CD4-positive, alpha-beta T cell (primary cell): Measurements from ENCODE around the gene CSPG4. TPM values are rescaled to one million over a fixed set of nuclear protein-coding genes. Genes with fewer than 3 reads are reported as not detected.

Experiments used
- ATAC-seq: fragments of 200-7000 bp; cut with Tn5 transposase; one replicate; pipeline ENCODE4 v1.10.0; 2022; ENCODE audit warnings: mild to moderate bottlenecking; ENCODE audit not compliant: poor library complexity
- CTCF ChIA-PET: fragments of 350-600 bp; sonication (Branson Sonifier 250); formaldehyde crosslinking; loops from one replicate; lab custom pipeline; 2021; ENCODE audit warnings: antibody characterized with exemption, inconsistent platforms; lab: Charles Lee
- POLR2A ChIA-PET: fragments of 350-600 bp; sonication (Branson Sonifier 250); formaldehyde crosslinking; loops from one replicate; lab custom pipeline; 2021; ENCODE audit warnings: antibody characterized with exemption, inconsistent platforms; lab: Charles Lee
- DNase-seq, 14 experiments: peaks; one replicate each; pipeline ENCODE4 v3.0.0-alpha.2; 2013 to 2020; ENCODE audit warnings: mixed read lengths in 2 of 14
- H3K27ac ChIP-seq, 2 donors: one replicate each; pipeline versions ENCODE4 v1.5.1 to v1.7.0; 2013; ENCODE audit warnings: low read length in 2 of 2, low read depth in 1 of 2, mild to moderate bottlenecking in 1 of 2
- H3K27me3 ChIP-seq, 2 experiments: 1 replicate in 1 of 2; 2 replicates in 1 of 2; pipeline versions ENCODE4 v1.6.1 to v1.7.0; 2013; ENCODE audit warnings: low read length in 2 of 2, control low read depth in 1 of 2, mild to moderate bottlenecking in 1 of 2, moderate library complexity in 1 of 2; ENCODE audit not compliant: insufficient read depth in 2 of 2, control insufficient read depth in 1 of 2
- H3K36me3 ChIP-seq: one replicate; pipeline ENCODE4 v1.6.1; 2013; ENCODE audit warnings: low read length, control low read depth; ENCODE audit not compliant: insufficient read depth
- H3K4me1 ChIP-seq: one replicate; pipeline ENCODE4 v1.6.1; 2013; ENCODE audit warnings: low read length, control low read depth; ENCODE audit not compliant: insufficient read depth
- H3K4me3 ChIP-seq: one replicate; pipeline ENCODE4 v1.5.1; 2013; ENCODE audit warnings: mild to moderate bottlenecking, low read length, moderate library complexity
- H3K9me3 ChIP-seq, 2 experiments: 1 replicate in 1 of 2; 2 replicates in 1 of 2; pipeline versions ENCODE4 v1.6.1 to v1.7.0; 2013; ENCODE audit warnings: low read length in 2 of 2, mild to moderate bottlenecking in 2 of 2, control low read depth in 1 of 2, moderate library complexity in 1 of 2; ENCODE audit not compliant: control insufficient read depth in 1 of 2, insufficient read depth in 1 of 2
- H3K27ac Mint-ChIP-seq: one replicate; pipeline ENCODE4 v1.8.0; 2020; ENCODE audit warnings: mixed read lengths
- H3K27me3 Mint-ChIP-seq: one replicate; pipeline ENCODE4 v1.8.0; 2021; ENCODE audit warnings: mixed read lengths
- H3K36me3 Mint-ChIP-seq: one replicate; pipeline ENCODE4 v1.8.0; 2021; ENCODE audit warnings: low read depth, mixed read lengths
- H3K4me1 Mint-ChIP-seq: one replicate; pipeline ENCODE4 v1.8.0; 2021; ENCODE audit warnings: low read depth, mixed read lengths
- H3K4me3 Mint-ChIP-seq: one replicate; pipeline ENCODE4 v1.8.0; 2020; ENCODE audit warnings: mild to moderate bottlenecking, mixed read lengths
- H3K9me3 Mint-ChIP-seq: one replicate; pipeline ENCODE4 v1.8.0; 2020; ENCODE audit warnings: mixed read lengths
- intact Hi-C, 2 experiments: fragments of 100-400 bp; cut with DNase I in 1 of 2; cut with micrococcal nuclease in 1 of 2; formaldehyde crosslinking; loops; one replicate each; pipeline versions ENCODE4 v1.15.1 to v1.9.0; 2023 to 2025; cut with DNase I, micrococcal nuclease
- total RNA-seq, 174 experiments: library from RNA in 2 of 174; stranded (reverse) in 2 of 174; gene quantifications; one replicate each; pipeline ENCODE4 v1.2.3 and lab custom pipeline; 2021 to 2026
- TF ChIP-seq, protein P1 (sequence below): fragments of 200-600 bp; IDR thresholded peaks from one replicate; pipeline ENCODE4 v1.8.0; 2022; ENCODE audit warnings: antibody characterized with exemption, mild to moderate bottlenecking

The CSPG4 gene
- total RNA-seq, 2 experiments from 2014 or later: not detected

DNA sequence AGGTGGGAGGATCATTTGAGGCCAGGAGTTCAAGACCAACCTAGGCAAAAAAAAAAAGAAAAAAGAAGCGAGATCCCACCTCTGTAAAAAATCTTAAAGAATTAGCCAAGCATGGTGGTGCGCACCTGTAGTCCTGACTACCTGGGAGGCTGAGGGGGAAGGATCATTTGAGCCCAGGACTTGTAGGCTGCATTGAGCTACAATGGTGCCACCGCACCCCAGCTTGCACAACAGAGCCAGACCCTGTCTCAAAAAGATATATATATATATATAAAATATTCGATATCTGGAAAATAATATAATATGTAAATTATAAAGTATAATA, 71.5 kb downstream of the CSPG4 start:
- Histone ChIP-seq H3K36me3 (peaks cover 16% of the 10 kb centered on the region), H3K4me1 (peaks cover 53% of the 10 kb centered on the region), H3K9me3 (no peaks in the 10 kb centered on the region), H3K27me3 (no peaks in the 10 kb centered on the region), H3K4me3 (no peak overlapping the region), H3K27ac (peak overlapping the region; percentile 92)
- Mint-ChIP-seq H3K4me1 (peaks cover 35% of the 10 kb centered on the region), H3K4me3 (peak overlapping the region; percentile 89), H3K27ac (peak overlapping the region; percentile 85), H3K27me3 (no peaks in the 10 kb centered on the region), H3K36me3 (peaks cover 35% of the 10 kb centered on the region), H3K9me3 (no peaks in the 10 kb centered on the region)
- DNase-seq: no peak
- intact Hi-C loops: loop anchor here (1.0 to 10.0 kb wide), 7 partner anchors 62 to 1096 kb away; partner anchors contain the start of genes PTPN9 (in 2 of the 2), ARID3B (in 1 of the 2), CLK3 (in 1 of the 2) and PPCDC (in 1 of the 2)
- TF ChIP-seq, protein P1, sequence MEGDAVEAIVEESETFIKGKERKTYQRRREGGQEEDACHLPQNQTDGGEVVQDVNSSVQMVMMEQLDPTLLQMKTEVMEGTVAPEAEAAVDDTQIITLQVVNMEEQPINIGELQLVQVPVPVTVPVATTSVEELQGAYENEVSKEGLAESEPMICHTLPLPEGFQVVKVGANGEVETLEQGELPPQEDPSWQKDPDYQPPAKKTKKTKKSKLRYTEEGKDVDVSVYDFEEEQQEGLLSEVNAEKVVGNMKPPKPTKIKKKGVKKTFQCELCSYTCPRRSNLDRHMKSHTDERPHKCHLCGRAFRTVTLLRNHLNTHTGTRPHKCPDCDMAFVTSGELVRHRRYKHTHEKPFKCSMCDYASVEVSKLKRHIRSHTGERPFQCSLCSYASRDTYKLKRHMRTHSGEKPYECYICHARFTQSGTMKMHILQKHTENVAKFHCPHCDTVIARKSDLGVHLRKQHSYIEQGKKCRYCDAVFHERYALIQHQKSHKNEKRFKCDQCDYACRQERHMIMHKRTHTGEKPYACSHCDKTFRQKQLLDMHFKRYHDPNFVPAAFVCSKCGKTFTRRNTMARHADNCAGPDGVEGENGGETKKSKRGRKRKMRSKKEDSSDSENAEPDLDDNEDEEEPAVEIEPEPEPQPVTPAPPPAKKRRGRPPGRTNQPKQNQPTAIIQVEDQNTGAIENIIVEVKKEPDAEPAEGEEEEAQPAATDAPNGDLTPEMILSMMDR: no peak
- ChIA-PET POLR2A (interaction anchor here (1.0 to 6.3 kb wide), 14 partner anchors 15 to 618 kb away, joined by 4 to 294 read pairs (median 14); partner anchors contain the start of genes MAN2C1, NEIL1, PPCDC and PTPN9), CTCF (interaction anchor here (0.8 to 3.5 kb wide), 15 partner anchors 13 to 274 kb away, joined by 3 to 30 read pairs (median 5); partner anchors contain the start of genes MAN2C1, PTPN9 and SNUPN)
- no peak for ATAC-seq

DNA sequence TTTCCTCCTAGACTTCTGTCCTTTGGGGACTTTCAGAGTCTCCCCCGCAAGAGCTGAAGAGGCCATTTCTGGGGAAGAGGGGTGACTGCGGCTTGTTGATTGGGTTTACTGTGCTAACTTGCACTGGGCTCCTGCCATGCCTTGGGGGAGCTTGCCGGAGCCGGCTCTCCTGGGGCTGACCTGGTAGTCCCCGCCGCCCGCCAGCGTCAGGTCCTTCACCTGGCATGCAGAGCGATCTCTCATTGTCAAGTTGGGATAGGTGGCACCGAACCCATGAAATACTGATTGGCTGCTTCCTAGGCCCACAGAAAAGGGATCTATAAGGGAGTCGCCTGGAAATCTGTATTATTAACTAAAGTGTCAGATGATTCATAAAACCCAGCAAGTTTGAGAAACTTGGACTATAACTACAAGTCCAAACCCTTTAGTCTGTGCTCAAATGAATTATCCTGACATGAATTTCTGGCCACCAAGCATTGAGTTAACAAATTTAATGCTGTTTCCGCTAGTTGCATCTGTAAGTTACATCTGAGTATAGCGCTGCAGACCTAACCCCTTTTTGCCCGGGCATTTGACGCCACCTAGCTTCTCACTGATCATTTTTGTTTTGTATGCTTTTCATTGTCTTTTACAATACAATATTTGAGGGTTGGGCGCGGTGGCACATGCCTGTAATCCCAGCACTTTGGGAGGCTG, 72.0 kb downstream of the CSPG4 start:
- H3K4me1 ChIP-seq: peaks cover 56% of the 10 kb centered on the region
- H3K36me3 Mint-ChIP-seq: peaks cover 35% of the 10 kb centered on the region
- ChIA-PET POLR2A (interaction anchor here (0.5 to 6.3 kb wide), 36 partner anchors 9 to 1025 kb away, joined by 3 to 294 read pairs (median 5); partner anchors contain the start of genes CLK3, COMMD4, MAN2C1 and NEIL1), CTCF (interaction anchor here (0.8 to 3.5 kb wide), 15 partner anchors 14 to 273 kb away, joined by 3 to 30 read pairs (median 5); partner anchors contain the start of genes MAN2C1, PTPN9 and SNUPN)
- H3K4me3 Mint-ChIP-seq: peak overlapping the region; percentile 89
- ATAC-seq (peak; percentile 36), DNase-seq (peak; percentile 24 to 83 (median 50))
- peaks cover 35% of the 10 kb centered on the region for H3K4me1 Mint-ChIP-seq
- peak overlapping the region; percentile 92 for H3K27ac ChIP-seq
- H3K27ac Mint-ChIP-seq: peak overlapping the region; percentile 85
- no peaks in the 10 kb centered on the region for H3K9me3 ChIP-seq
- H3K36me3 ChIP-seq: peaks cover 16% of the 10 kb centered on the region
- intact Hi-C loops: loop anchor here (1.0 to 10.0 kb wide), 12 partner anchors 15 to 1096 kb away; partner anchors contain the start of genes PTPN9 (in 2 of the 2), SNUPN (in 2 of the 2), ARID3B (in 1 of the 2) and CLK3 (in 1 of the 2)
- no peaks in the 10 kb centered on the region for H3K27me3 ChIP-seq
- no peaks in the 10 kb centered on the region for H3K27me3 Mint-ChIP-seq
- TF ChIP-seq, protein P1: peak; percentile 65
- H3K4me3 ChIP-seq: peak overlapping the region; percentile 95
- no peaks in the 10 kb centered on the region for H3K9me3 Mint-ChIP-seq

DNA sequence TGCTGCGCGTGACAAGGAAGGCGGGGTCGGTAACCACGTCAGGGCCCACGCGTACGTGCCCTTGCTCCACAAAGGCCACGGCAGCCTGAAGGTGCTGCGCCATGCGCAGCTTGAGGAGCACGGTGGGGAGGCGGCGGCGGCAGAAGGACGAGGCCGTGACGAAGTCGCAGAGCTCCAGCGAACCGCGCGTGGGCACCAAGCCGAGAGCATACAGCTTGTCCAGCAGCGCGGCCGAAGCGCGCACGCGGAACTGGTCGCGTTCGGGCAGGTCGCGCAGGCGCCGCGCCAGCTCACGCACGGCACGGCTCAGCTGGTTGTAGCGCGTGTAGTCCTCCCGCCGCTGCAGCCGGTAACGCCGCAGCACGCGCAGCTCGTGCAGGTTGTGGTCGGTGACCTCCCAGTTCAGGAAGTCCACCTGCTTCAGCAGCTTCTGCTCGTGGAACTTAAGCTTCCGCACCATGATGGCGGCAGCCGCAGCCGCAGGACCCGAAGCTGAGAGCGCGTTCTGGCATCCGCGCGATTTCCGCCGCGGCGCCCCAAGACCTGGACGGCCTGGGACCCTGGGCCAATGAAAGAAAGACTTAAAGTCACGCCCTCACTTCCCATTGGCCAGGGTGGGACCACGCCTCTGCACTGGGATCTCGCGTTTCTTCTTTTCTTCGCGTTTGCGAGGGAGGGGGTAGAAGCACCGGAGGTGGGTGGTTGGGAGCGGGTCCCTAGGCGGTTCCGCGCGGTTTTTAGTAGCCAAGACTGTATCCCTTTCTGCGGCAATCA, 72.8 kb downstream of the CSPG4 start, which contains the start of gene IMP3:
Gene IMP3, minus strand, starts transcription at position 516 of the 774 bp plus-strand sequence. Its CDS starts 56 bp downstream, at position 460.
- no peaks in the 10 kb centered on the region for H3K9me3 ChIP-seq
- intact Hi-C loops: loop anchor here (1.0 to 10.0 kb wide), 13 partner anchors 15 to 1095 kb away; partner anchors contain the start of genes PTPN9 (in 2 of the 2), SNUPN (in 2 of the 2), ARID3B (in 1 of the 2) and CLK3 (in 1 of the 2)
- no peaks in the 10 kb centered on the region for H3K9me3 Mint-ChIP-seq
- TF ChIP-seq, protein P1: no peak
- POLR2A ChIA-PET: interaction anchor here (0.5 to 6.3 kb wide), 42 partner anchors 9 to 1356 kb away, joined by 3 to 294 read pairs (median 4); partner anchors contain the start of genes C15orf39, CLK3, COMMD4 and FBXO22
- H3K27me3 Mint-ChIP-seq: no peaks in the 10 kb centered on the region
- H3K4me3 ChIP-seq: peak within 1 kb of the TSS; percentile 95
- peak within 1 kb of the TSS; percentile 89 for H3K4me3 Mint-ChIP-seq
- H3K27ac ChIP-seq: peak within 1 kb of the TSS; percentile 92
- peaks cover 35% of the 10 kb centered on the region for H3K4me1 Mint-ChIP-seq
- peaks cover 56% of the 10 kb centered on the region for H3K4me1 ChIP-seq
- ATAC-seq (peak; percentile 90), DNase-seq (peak; percentile 84 to 97 (median 90))
- peaks cover 16% of the 10 kb centered on the region for H3K36me3 ChIP-seq
- CTCF ChIA-PET: interaction anchor here (1.9 to 3.5 kb wide), 7 partner anchors 14 to 272 kb away, joined by 7 to 30 read pairs (median 15); partner anchors contain the start of genes MAN2C1, PTPN9 and SNUPN
- H3K36me3 Mint-ChIP-seq: peaks cover 35% of the 10 kb centered on the region
- peak within 1 kb of the TSS; percentile 85 for H3K27ac Mint-ChIP-seq
- H3K27me3 ChIP-seq: no peaks in the 10 kb centered on the region
